HepG2 (cell line): Measurements from ENCODE around the gene TMEM131L. TPM values are rescaled to one million over a fixed set of nuclear protein-coding genes. Genes with fewer than 3 reads are reported as not detected.

Experiments used
- ARID2 ChIP-seq: sonication (generic); formaldehyde crosslinking; IDR thresholded peaks from 2 replicates; pipeline ENCODE4 v1.8.1; 2022; ENCODE audit warnings: mild to moderate bottlenecking, missing genetic modification reagents, borderline replicate concordance
- CREM ChIP-seq, 2 experiments: sonication (generic) in 1 of 2; formaldehyde crosslinking in 1 of 2; IDR thresholded peaks; 2 replicates each; pipeline versions ENCODE4 v1.4.0 to v1.6.1; 2016 to 2020; ENCODE audit warnings: antibody characterized with exemption in 1 of 2, mild to moderate bottlenecking in 1 of 2, missing genetic modification reagents in 1 of 2
- EEA1 ChIP-seq: sonication (generic); formaldehyde crosslinking; IDR thresholded peaks from 2 replicates; pipeline ENCODE4 v1.5.1; 2020; ENCODE audit warnings: mild to moderate bottlenecking, missing genetic modification reagents, borderline replicate concordance
- FOXM1 ChIP-seq: sonication (generic); formaldehyde crosslinking; IDR thresholded peaks from 2 replicates; pipeline ENCODE4 v1.5.0; 2020; ENCODE audit warnings: missing genetic modification reagents
- HNF4G ChIP-seq, 2 experiments: sonication (generic) in 1 of 2; formaldehyde crosslinking in 1 of 2; IDR thresholded peaks; 2 replicates each; pipeline versions ENCODE4 v1.4.0 to v1.6.1; 2011 to 2020; ENCODE audit warnings: borderline replicate concordance in 2 of 2, low read depth in 2 of 2, mild to moderate bottlenecking in 2 of 2, low read length in 1 of 2, missing genetic modification reagents in 1 of 2, moderate library complexity in 1 of 2
- KDM2A ChIP-seq: sonication (generic); formaldehyde crosslinking; IDR thresholded peaks from 2 replicates; pipeline ENCODE4 v1.4.0; 2020; ENCODE audit warnings: low read depth, missing genetic modification reagents, borderline replicate concordance
- NFATC3 ChIP-seq: sonication (generic); formaldehyde crosslinking; IDR thresholded peaks from 2 replicates; pipeline ENCODE4 v1.5.1; 2020; ENCODE audit warnings: mild to moderate bottlenecking, missing genetic modification reagents
- NKX3-1 ChIP-seq: sonication (generic); formaldehyde crosslinking; IDR thresholded peaks from 2 replicates; pipeline ENCODE4 v1.5.0; 2020; ENCODE audit warnings: missing genetic modification reagents
- RFXAP ChIP-seq: sonication (generic); formaldehyde crosslinking; IDR thresholded peaks from 2 replicates; pipeline ENCODE4 v1.4.0; 2020; ENCODE audit warnings: missing genetic modification reagents, borderline replicate concordance
- RORA ChIP-seq: sonication (generic); formaldehyde crosslinking; IDR thresholded peaks from 2 replicates; pipeline ENCODE4 v1.5.0; 2020; ENCODE audit warnings: mild to moderate bottlenecking, missing genetic modification reagents, moderate library complexity
- TBP ChIP-seq: sonication (generic); formaldehyde crosslinking; IDR thresholded peaks from 2 replicates; pipeline ENCODE4 v1.5.0; 2020; ENCODE audit warnings: missing genetic modification reagents
- TCF12 ChIP-seq, 2 experiments: fragments of 450-650 bp in 1 of 2; sonication (generic) in 1 of 2; formaldehyde crosslinking in 1 of 2; IDR thresholded peaks; 2 replicates each; pipeline versions ENCODE4 v1.6.1 to v1.8.0; 2017 to 2022; ENCODE audit warnings: antibody characterized with exemption in 1 of 2, mild to moderate bottlenecking in 1 of 2, missing genetic modification reagents in 1 of 2, moderate library complexity in 1 of 2
- TRIM24 ChIP-seq: sonication (generic); formaldehyde crosslinking; IDR thresholded peaks from 2 replicates; pipeline ENCODE4 v1.8.0; 2022; ENCODE audit warnings: mild to moderate bottlenecking, missing genetic modification reagents
- USF2 ChIP-seq, 2 experiments: sonication (generic) in 1 of 2; formaldehyde crosslinking in 1 of 2; IDR thresholded peaks; 2 replicates each; pipeline versions ENCODE4 v1.5.1 to v1.6.1; 2011 to 2020; ENCODE audit warnings: borderline replicate concordance in 1 of 2, low read depth in 1 of 2, low read length in 1 of 2, mild to moderate bottlenecking in 1 of 2, missing genetic modification reagents in 1 of 2, moderate library complexity in 1 of 2
- ZFP41 ChIP-seq: sonication (generic); formaldehyde crosslinking; IDR thresholded peaks from 2 replicates; pipeline ENCODE4 v1.4.0; 2020; ENCODE audit warnings: mild to moderate bottlenecking, missing genetic modification reagents, borderline replicate concordance
- ZNF180 ChIP-seq: sonication (generic); formaldehyde crosslinking; IDR thresholded peaks from 2 replicates; pipeline ENCODE4 v1.4.0; 2020; ENCODE audit warnings: low read depth, missing genetic modification reagents, borderline replicate concordance
- ZNF282 ChIP-seq: fragments of 450-650 bp; IDR thresholded peaks from 2 replicates; pipeline ENCODE4 v1.6.1; 2018; ENCODE audit not compliant: partially characterized antibody
- ZNF468 ChIP-seq: sonication (generic); formaldehyde crosslinking; IDR thresholded peaks from 2 replicates; pipeline ENCODE4 v1.8.0; 2022; ENCODE audit warnings: mild to moderate bottlenecking, moderate library complexity, missing genetic modification reagents
- ZNF543 ChIP-seq: sonication (generic); formaldehyde crosslinking; IDR thresholded peaks from 2 replicates; pipeline ENCODE4 v1.4.0; 2020; ENCODE audit warnings: mild to moderate bottlenecking, missing genetic modification reagents
- ZNF549 ChIP-seq: sonication (generic); formaldehyde crosslinking; IDR thresholded peaks from 2 replicates; pipeline ENCODE4 v1.5.0; 2020; ENCODE audit warnings: missing genetic modification reagents
- ZNF709 ChIP-seq: sonication (generic); formaldehyde crosslinking; IDR thresholded peaks from 2 replicates; pipeline ENCODE4 v1.5.0; 2020; ENCODE audit warnings: mild to moderate bottlenecking, missing genetic modification reagents
- ZNF772 ChIP-seq: sonication (generic); formaldehyde crosslinking; IDR thresholded peaks from 2 replicates; pipeline ENCODE4 v1.5.0; 2020; ENCODE audit warnings: mild to moderate bottlenecking, missing genetic modification reagents
- ZNF773 ChIP-seq: sonication (generic); formaldehyde crosslinking; IDR thresholded peaks from 2 replicates; pipeline ENCODE4 v1.4.0; 2020; ENCODE audit warnings: missing genetic modification reagents, borderline replicate concordance
- ZNF781 ChIP-seq: sonication (generic); formaldehyde crosslinking; IDR thresholded peaks from 2 replicates; pipeline ENCODE4 v1.5.1; 2020; ENCODE audit warnings: borderline replicate concordance, mild to moderate bottlenecking, missing genetic modification reagents; ENCODE audit errors: not compliant biosample characterization
- polyA plus RNA-seq, 8 experiments: library from polyadenylated mRNA; depleted of rRNA in 3 of 8; stranded (reverse) in 7 of 8; unstranded in 1 of 8; fragments of >200 nt; fragmentation: Illumina TruSeq in 4 of 8; extraction: Trizol in 4 of 8; gene quantifications; 2 replicates each; pipeline versions ENCODE4 v1.2.1 to v1.2.3, GENCODE V29; 2011 to 2016; ENCODE audit warnings: low read depth in 4 of 8, missing spikeins in 1 of 8, mixed read lengths in 1 of 8; ENCODE audit not compliant: insufficient read depth in 1 of 8
- total RNA-seq, 5 experiments: library from RNA; depleted of rRNA; stranded (reverse); fragments of >200 nt; fragmentation: Illumina TruSeq; extraction: Trizol; gene quantifications; 2 replicates each; pipeline ENCODE4 v1.2.3, GENCODE V29; 2016; ENCODE audit warnings: low read depth in 1 of 5
- TF ChIP-seq, protein P1 (sequence below), 2 experiments: fragments of 450-650 bp in 1 of 2; sonication (generic) in 1 of 2; formaldehyde crosslinking; IDR thresholded peaks; 2 replicates each; pipeline versions ENCODE4 v1.5.0 to v1.8.0; 2020 to 2022; ENCODE audit warnings: mild to moderate bottlenecking in 1 of 2, missing genetic modification reagents in 1 of 2
- TF ChIP-seq, protein P2 (sequence below): sonication (generic); formaldehyde crosslinking; IDR thresholded peaks from 2 replicates; pipeline ENCODE4 v1.5.0; 2020; ENCODE audit warnings: missing genetic modification reagents

The TMEM131L gene
- total and polyA plus RNA-seq, 2 of the 13 experiments (the other 11 are each of a cell fraction or from before 2014, with no cell fraction given) = 2.2 to 4.5 TPM

DNA sequence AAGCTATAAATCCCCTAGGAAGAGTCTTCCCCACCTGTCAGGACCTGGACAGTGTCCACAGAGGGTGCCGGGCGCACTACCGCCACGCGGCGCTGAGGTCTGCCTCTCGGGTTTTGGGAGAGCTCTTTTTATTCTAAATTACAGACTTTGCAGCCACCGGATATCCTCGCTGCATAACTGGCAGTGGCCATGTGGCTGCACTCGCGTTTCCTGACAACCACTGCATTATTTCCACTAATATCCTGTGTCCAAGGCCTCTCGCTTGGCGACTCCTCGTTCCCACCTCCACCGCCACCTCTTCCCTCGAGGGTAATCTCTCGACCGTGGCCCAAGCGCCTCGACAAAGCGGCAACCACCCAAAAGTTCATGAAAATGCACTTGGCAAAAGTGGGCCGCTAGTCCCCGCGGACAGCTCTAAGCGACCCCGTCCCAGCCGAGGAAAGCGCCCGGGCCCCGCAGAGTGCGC, 512 bp upstream of the TMEM131L start (continued):
- TF ChIP-seq, protein P1, sequence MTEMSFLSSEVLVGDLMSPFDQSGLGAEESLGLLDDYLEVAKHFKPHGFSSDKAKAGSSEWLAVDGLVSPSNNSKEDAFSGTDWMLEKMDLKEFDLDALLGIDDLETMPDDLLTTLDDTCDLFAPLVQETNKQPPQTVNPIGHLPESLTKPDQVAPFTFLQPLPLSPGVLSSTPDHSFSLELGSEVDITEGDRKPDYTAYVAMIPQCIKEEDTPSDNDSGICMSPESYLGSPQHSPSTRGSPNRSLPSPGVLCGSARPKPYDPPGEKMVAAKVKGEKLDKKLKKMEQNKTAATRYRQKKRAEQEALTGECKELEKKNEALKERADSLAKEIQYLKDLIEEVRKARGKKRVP (CRISPR knock-in tag; IDR thresholded peaks at IDR 0.05) = 0 out of 4 replicates have a peak, but pooled peaks of 1 of the 2 experiments have one; percentile 49
- TF ChIP-seq ZNF543 (CRISPR knock-in tag) = no peak
- TF ChIP-seq NKX3-1 (CRISPR knock-in tag) = 0 out of 2 replicates have a peak, but pooled peaks have one; percentile 20
- TF ChIP-seq TCF12 (IDR thresholded peaks at IDR 0.05) = no peak
- peak; percentile 44; the same call in 1 of the 2 replicates for TF ChIP-seq TCF12 (CRISPR knock-in tag; IDR thresholded peaks at IDR 0.05)
- no peak for TF ChIP-seq FOXM1 (CRISPR knock-in tag)
- no peak for TF ChIP-seq ZFP41 (CRISPR knock-in tag)
- no peak for TF ChIP-seq ARID2 (CRISPR knock-in tag)
- no peak for TF ChIP-seq NFATC3 (CRISPR knock-in tag)
- TF ChIP-seq ZNF549 (CRISPR knock-in tag) = no peak
- 0 out of 2 replicates have a peak, but pooled peaks have one; percentile 15 for TF ChIP-seq KDM2A (CRISPR knock-in tag)
- no peak for TF ChIP-seq ZNF468 (CRISPR knock-in tag)
- no peak for TF ChIP-seq TBP (CRISPR knock-in tag)
- peak; percentile 69 for TF ChIP-seq ZNF781
- TF ChIP-seq RFXAP = no peak
- TF ChIP-seq CREM (IDR thresholded peaks at IDR 0.05) = no peak
- TF ChIP-seq CREM (CRISPR knock-in tag; IDR thresholded peaks at IDR 0.05) = no peak
- TF ChIP-seq RORA = no peak
- no peak for TF ChIP-seq USF2 (IDR thresholded peaks at IDR 0.05; ENCODE audit: low read depth, low read length)
- no peak for TF ChIP-seq USF2 (CRISPR knock-in tag; IDR thresholded peaks at IDR 0.05; ENCODE audit: borderline replicate concordance)
- TF ChIP-seq ZNF773 (CRISPR knock-in tag) = no peak
- TF ChIP-seq EEA1 (CRISPR knock-in tag) = no peak
- TF ChIP-seq ZNF282 = no peak
- TF ChIP-seq ZNF772 (CRISPR knock-in tag) = peak; percentile 52; the same call in 1 of the 2 replicates
- TF ChIP-seq ZNF709 (CRISPR knock-in tag) = no peak
- no peak for TF ChIP-seq HNF4G (IDR thresholded peaks at IDR 0.05; ENCODE audit: borderline replicate concordance, low read depth, low read length)
- TF ChIP-seq HNF4G (CRISPR knock-in tag; IDR thresholded peaks at IDR 0.05; ENCODE audit: borderline replicate concordance, low read depth) = no peak
- TF ChIP-seq ZNF180 = no peak
- TF ChIP-seq TRIM24 = no peak
- TF ChIP-seq, protein P2, sequence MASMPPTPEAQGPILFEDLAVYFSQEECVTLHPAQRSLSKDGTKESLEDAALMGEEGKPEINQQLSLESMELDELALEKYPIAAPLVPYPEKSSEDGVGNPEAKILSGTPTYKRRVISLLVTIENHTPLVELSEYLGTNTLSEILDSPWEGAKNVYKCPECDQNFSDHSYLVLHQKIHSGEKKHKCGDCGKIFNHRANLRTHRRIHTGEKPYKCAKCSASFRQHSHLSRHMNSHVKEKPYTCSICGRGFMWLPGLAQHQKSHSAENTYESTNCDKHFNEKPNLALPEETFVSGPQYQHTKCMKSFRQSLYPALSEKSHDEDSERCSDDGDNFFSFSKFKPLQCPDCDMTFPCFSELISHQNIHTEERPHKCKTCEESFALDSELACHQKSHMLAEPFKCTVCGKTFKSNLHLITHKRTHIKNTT (CRISPR knock-in tag) = no peak
